Dedifferentiated amniotic fluid mesenchymal stem cell (primary cell): Measurements from ENCODE around the gene CCDC107.
"Not testable (repeated sequence)": the region's sequence is repeated elsewhere in the genome, so short reads cannot be mapped to it uniquely, and the experiment has no call there.

Source experiments
- DNase-seq: peaks from one replicate; pipeline ENCODE4 v3.0.0-alpha.2; 2016; ENCODE audit errors: extremely low spot score

The CCDC107 gene, protein sequence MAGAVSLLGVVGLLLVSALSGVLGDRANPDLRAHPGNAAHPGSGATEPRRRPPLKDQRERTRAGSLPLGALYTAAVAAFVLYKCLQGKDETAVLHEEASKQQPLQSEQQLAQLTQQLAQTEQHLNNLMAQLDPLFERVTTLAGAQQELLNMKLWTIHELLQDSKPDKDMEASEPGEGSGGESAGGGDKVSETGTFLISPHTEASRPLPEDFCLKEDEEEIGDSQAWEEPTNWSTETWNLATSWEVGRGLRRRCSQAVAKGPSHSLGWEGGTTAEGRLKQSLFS

GRCh38 chr9:35658137-35658967, at the start of gene CCDC107:
Gene CCDC107, plus strand, starts transcription at chr9:35658292. Its CDS starts 88 bp downstream, at chr9:35658380.
- peak; percentile 72 for DNase-seq

- DNase-seq: no peak
These were observed 48.9 kb upstream of the CCDC107 start for GRCh38 chr9:35609001-35609819.

DNA sequence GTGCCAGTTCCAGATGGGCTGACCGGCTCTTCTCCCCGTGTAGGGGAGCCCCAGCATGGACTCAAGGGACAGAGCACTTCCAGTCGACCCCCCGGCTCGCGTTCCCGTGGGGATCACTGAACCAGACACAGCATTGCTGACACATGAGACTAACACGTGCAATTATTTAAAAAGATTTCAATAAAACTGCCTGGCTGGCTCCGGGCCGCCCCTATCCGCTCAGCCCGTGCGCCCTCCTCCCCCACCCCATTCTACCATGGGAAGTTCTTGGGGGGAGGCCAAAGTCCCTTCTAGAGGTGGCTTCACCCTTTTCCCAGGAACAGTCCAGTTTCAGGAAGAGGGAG, 48.3 kb upstream of the CCDC107 start:
- no peak for DNase-seq

DNA sequence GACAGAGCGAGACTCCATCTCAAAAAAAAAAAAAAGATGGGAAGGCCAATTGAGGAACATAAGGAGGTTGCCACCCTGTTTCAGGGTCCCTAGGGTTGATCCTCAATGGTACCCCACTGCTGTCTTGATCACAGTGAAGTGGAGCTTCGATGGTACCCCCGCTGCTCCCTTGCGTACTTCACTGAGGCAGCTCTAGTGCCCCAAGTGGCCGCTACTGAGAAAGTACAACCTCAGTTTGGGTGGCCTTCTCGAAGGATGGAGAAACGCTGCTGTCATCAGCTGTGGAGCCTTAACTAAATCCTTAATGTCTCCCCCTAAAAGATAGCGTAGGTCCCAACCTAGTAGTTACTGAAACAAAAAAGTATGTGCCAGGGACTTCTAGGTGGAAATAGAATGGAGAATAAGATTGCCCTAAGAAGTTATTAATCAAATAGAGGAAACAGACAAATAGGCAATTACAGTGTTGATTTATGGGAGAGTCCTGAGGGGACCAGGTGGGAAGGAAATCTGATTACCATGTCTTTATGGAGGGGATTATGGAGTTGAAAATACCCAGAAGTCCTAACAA, 46.8 kb upstream of the CCDC107 start:
- DNase-seq: peak; percentile 22

- DNase-seq: not testable (repeated sequence)
These were observed 46.0 kb upstream of the CCDC107 start for GRCh38 chr9:35612066-35612465.

GRCh38 chr9:35612843-35613242, 45.2 kb upstream of the CCDC107 start:
- no peak for DNase-seq

DNA sequence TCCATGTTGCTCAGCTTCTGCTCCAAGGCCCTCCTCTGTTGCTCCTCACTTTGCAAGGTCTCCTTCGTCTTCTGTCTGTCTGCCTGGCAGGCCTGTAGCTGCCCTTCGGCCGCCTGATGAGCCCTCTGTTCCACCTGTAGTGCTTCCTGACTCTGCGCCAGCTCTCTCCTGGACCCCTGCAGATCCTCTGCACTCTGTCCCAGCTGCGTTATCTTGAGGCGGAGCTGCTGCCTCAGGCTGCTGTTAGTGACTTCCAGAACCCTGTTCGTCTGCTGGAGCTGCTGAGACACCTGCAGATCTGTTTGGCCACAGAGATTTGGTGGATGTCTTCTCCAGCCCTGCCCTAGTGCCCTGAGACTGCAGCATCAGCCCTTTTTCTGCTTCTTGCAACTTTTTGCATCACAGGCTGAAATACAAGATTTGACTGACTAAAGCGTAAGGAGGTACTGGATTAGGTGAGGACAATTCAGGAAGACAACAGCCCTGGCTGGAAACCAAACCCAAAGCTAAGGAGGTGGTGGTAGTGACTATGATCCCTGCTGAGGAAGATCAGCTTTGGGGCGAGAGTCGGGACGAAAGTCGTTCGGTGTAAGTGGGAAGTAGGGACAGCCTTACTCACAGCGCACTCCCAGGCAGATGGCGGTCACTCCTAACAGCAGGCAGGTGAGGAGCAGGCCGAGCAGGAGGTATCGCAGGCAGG, 42.0 kb upstream of the CCDC107 start:
- DNase-seq: no peak

DNA sequence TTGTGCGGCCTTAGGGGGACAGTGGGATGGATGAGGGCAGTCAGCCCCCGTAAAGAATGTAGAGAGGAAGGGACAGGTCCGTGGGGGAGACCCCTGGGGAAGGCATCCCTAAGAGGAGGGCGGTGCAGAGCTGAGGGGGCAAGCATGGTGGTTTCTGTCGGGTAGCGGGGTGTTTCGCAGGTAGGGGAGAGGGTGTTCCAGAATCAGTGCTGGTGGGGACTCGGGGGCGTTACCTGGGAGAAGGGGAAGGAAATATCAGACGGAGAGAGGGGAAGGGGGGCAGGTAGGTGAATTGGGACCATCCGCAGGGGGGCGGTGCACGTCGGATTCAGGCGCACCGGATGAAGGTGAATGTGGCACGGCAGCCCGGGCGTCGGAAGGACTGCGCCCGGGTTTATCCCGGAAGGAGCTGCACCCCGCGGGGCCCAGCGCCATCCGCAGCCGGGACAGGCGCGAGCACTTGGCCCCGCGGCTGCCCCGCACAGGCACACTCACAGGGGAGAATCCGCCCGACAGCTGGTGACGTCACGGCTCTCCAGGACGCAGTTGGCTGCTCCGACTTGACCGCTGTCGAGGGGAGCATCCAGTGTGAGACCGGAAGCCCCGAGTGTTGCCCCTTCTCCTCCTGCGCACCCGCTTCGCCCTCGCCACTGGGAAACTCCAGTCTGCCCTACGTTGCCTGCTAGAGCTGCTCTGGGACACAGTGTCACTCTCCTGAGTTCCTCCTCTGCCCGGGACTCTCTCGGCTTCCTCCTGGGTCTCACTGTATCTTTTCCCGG, 41.2 kb upstream of the CCDC107 start:
- DNase-seq: peak; percentile 31

- no peak for DNase-seq
These were observed 40.5 kb upstream of the CCDC107 start for GRCh38 chr9:35617548-35617947.

DNA sequence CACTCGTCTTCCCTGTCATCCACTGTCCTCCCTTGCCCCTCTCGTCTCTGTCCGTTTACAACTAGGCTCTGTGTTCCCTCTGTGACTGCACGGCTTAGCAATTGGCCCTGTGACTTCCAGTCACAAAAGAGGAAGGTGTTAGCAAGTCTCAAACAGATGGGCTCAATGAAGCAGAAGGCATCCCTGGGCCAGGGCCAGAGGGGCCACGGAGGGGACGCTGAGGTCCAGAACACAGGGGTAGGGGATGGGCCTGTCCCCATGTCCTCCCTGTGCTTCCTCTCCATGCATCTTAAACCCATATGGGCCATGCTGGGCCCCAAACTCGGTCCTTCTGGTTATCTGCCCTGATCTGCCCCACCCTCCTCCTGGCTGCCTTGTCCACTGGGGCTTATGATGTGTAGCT, 39.8 kb upstream of the CCDC107 start, which contains the start of gene CD72:
TSS of gene CD72 (minus strand) at position 89 of the 403 bp plus-strand sequence. CDS start 110 bp downstream, outside the sequence.
- no peak for DNase-seq

- DNase-seq: no peak
These were observed 39.0 kb upstream of the CCDC107 start for GRCh38 chr9:35618854-35619799.

DNA sequence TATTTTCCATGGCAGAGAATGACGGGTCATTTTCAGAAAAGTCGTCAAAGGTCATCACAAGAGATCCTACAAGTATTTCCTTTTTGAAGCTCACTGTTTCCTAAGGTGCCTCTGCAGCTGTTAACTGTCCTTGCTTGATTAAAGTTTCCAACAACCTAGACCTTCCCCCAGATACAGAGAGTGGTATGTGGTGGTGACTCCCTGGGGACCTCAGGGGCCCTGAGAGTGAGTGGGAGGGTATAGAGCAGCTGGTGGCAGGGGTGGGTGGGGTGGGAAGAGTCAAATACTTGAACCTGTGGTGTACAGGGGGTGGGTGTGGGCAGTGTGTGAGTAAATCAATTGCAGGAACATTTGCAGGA, 38.3 kb upstream of the CCDC107 start:
- DNase-seq: no peak

- no peak for DNase-seq
These were observed 30.5 kb upstream of the CCDC107 start for GRCh38 chr9:35627575-35627974.

GRCh38 chr9:35628389-35628991, 29.6 kb upstream of the CCDC107 start:
- DNase-seq: no peak

DNA sequence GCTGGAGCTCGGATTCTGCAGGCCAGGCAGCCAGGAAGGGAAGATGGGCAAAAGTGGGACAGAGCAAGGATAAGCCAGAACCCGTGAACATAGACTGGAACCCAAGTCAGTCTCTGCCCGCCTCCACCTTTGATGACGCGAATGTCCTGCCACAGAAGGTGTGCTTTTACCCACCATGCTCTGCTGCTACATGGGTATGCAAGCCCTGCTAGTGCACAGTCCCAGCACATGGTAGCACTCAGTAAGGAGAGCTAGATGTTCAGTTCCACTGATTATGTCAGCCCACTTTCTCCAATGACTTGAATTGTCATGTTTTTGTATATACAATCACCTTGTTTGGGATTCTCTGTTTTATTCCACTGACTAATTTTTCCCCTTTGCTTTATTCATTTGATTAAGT, 28.5 kb upstream of the CCDC107 start:
- DNase-seq: no peak

GRCh38 chr9:35635730-35636129, 22.4 kb upstream of the CCDC107 start:
- no peak for DNase-seq

DNA sequence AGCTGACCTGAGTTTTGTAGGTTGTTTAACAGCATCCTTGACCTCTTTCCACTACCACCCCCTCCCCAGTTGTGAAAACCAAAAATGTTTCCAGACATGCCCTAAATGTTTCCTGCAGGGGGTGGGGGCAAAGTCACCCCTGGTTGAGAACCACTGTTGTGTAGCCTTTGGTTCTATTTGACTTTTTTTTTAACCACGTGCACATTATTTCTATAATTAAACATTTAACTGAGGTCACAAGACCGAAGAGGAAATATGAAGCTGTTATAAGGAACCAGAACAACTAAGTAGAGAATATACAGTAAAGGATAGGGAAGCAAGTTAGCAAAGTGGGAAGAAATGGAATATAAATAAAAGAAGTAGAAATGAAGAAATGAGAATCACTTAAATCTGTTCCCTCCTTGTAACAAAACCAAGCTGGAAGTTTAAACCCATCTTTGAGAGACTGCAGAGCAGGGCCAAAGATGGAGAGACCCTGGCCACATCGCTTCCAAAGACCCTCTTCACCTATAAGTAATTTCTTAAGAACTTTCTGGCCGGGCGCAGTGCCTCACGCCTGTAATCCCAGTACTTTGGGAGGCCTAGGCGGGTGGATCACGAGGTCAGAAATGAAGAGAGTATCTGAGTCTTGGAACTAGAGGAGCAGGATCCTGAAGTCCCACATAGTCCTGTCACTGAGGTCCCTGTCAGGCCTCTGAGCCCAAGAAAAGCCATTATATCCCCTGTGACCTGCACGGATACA, 21.8 kb upstream of the CCDC107 start:
- no peak for DNase-seq

DNA sequence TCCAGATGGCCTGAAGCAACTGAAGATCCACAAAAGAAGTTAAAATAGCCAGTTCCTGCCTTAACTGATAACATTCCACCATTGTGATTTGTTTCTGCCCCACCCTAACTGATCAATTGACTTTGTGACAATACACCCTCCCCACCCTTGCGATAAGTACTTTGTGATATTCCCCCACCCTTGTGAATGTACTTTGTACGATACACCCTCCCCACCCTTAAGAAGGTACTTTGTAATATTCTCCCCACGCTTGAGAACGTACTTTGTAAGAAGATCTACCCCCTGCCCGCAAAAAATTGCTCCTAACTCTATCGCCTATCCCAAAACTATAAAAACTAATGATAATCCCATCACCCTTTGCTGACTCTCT, 21.2 kb upstream of the CCDC107 start:
- not testable (repeated sequence) for DNase-seq
